GM18861 (cell line): ENCODE data around the gene POF1B.
"Not testable (repeated sequence)": the region's sequence is repeated elsewhere in the genome, so short reads cannot be mapped to it uniquely, and the experiment has no call there.

Source experiments
- ATAC-seq: cut with Tn5 transposase; IDR thresholded peaks from one replicate; pipeline ENCODE4 v1.9.1; 2021; ENCODE audit not compliant: unreplicated experiment

Gene POF1B

GRCh38 chrX:85379174-85379907 lies at the start of gene POF1B:
TSS of gene POF1B (minus strand) at chrX:85379665. CDS start at chrX:85379454, 211 bp downstream.
- ATAC-seq: no peak

- ATAC-seq: no peak
Observed at GRCh38 chrX:85429066-85429465, 49.6 kb upstream of the POF1B start.

GRCh38 chrX:85419293-85419692 lies 39.8 kb upstream of the POF1B start:
- ATAC-seq: no peak

GRCh38 chrX:85391878-85392238 lies 12.4 kb upstream of the POF1B start:
- ATAC-seq: no peak

- ATAC-seq: no peak
Observed at GRCh38 chrX:85391185-85391877, 11.9 kb upstream of the POF1B start.

- no peak for ATAC-seq
Observed at GRCh38 chrX:85381602-85382001, 2.1 kb upstream of the POF1B start.

GRCh38 chrX:85378461-85378860 lies 1.0 kb downstream of the POF1B start:
- ATAC-seq: no peak

- ATAC-seq: no peak
Observed at GRCh38 chrX:85375333-85375738, 4.1 kb downstream of the POF1B start.

- no peak for ATAC-seq
Observed at GRCh38 chrX:85365370-85365995, 14.0 kb downstream of the POF1B start.

- ATAC-seq: no peak
Observed at GRCh38 chrX:85359051-85359450, 20.4 kb downstream of the POF1B start.

- no peak for ATAC-seq
Observed at GRCh38 chrX:85345523-85345922, 33.9 kb downstream of the POF1B start.

- no peak for ATAC-seq
Observed at GRCh38 chrX:85327060-85327333, 52.5 kb downstream of the POF1B start.

- ATAC-seq: no peak
Observed at GRCh38 chrX:85326234-85327059, 53.0 kb downstream of the POF1B start.

GRCh38 chrX:85311348-85311747 lies 68.1 kb downstream of the POF1B start:
- not testable (repeated sequence) for ATAC-seq

GRCh38 chrX:85309717-85310116 lies 69.7 kb downstream of the POF1B start:
- peak; percentile 78 for ATAC-seq

GRCh38 chrX:85303544-85303943 lies 75.9 kb downstream of the POF1B start:
- no peak for ATAC-seq

GRCh38 chrX:85288992-85289723 lies 90.3 kb downstream of the POF1B start:
- ATAC-seq: no peak

GRCh38 chrX:85285286-85285685 lies 94.2 kb downstream of the POF1B start:
- not testable (repeated sequence) for ATAC-seq

- no peak for ATAC-seq
Observed at GRCh38 chrX:85244450-85245211, 134.8 kb downstream of the POF1B start.
